K562 (cell line): ENCODE data around the gene LTN1. TPM values are rescaled to one million over a fixed set of nuclear protein-coding genes. Genes with fewer than 3 reads are reported as not detected.

Source experiments
- ATAC-seq: fragments of 200-7000 bp; cut with Tn5 transposase; 3 replicates; pipeline ENCODE4 v1.9.1; 2020; ENCODE audit warnings: moderate library complexity
- BruUV-seq: library from RNA; stranded (reverse); fragments of 400-500 nt; replicated peaks from 2 replicates; lab custom pipeline; 2021; lab: Mats Ljungman, UMichigan
- CTCF ChIA-PET: fragments of 300-600 bp; formaldehyde crosslinking; extraction: SDS; loops from one replicate; lab custom pipeline; 2021; ENCODE audit warnings: low intra/inter-chr PET ratio; lab: Yijun Ruan, JAX
- POLR2A ChIA-PET: fragments of 300-600, 350-650 bp; sonication (Branson Sonifier 250); formaldehyde crosslinking; extraction: SDS; loops from one replicate; lab custom pipeline; 2021; ENCODE audit warnings: antibody characterized with exemption, inconsistent platforms; lab: Yijun Ruan, JAX
- DNase-seq, 4 experiments: peaks; one replicate each; pipeline versions ENCODE4 v3.0.0 to v3.0.0-alpha.2; 2011 to 2018; ENCODE audit warnings: low spot score in 3 of 4, mixed read lengths in 3 of 4; ENCODE audit errors: extremely low read depth in 1 of 4
- FAIRE-seq: peaks from 2 replicates; lab custom pipeline; 2011; peaks lifted over from hg19 to GRCh38; lab: Jason Lieb, UNC
- H2AFZ ChIP-seq: 2 replicates; pipeline ENCODE4 v1.6.0; 2011; ENCODE audit warnings: low read depth, low read length, control low read depth, inconsistent platforms
- H3K27ac ChIP-seq: fragments of 200-600 bp; 3 replicates; pipeline ENCODE4 v1.8.0; 2011; ENCODE audit warnings: low read depth, mild to moderate bottlenecking, control low read depth, inconsistent platforms, low read length, moderate library complexity, mixed read lengths; ENCODE audit errors: extremely low read depth
- H3K27me3 ChIP-seq, 2 experiments: fragments of 300-600 bp in 1 of 2; 2 replicates in 1 of 2; 3 replicates in 1 of 2; pipeline versions ENCODE4 v1.6.0 to v1.8.0; 2011; ENCODE audit warnings: inconsistent platforms in 2 of 2, low read length in 2 of 2, mild to moderate bottlenecking in 1 of 2, mixed read lengths in 1 of 2, moderate library complexity in 1 of 2; ENCODE audit not compliant: control insufficient read depth in 2 of 2, insufficient read depth in 2 of 2
- H3K36me3 ChIP-seq: fragments of 300-600 bp; 3 replicates; pipeline ENCODE4 v1.8.0; 2011; ENCODE audit warnings: mild to moderate bottlenecking, low read length, inconsistent platforms; ENCODE audit not compliant: control insufficient read depth, insufficient read depth
- H3K4me1 ChIP-seq, 2 experiments: fragments of 200-600 bp in 1 of 2; replicated peaks in 1 of 2; 2 replicates in 1 of 2; 3 replicates in 1 of 2; pipeline versions ENCODE4 v1.5.1 to v1.8.0; 2011; ENCODE audit warnings: inconsistent platforms in 2 of 2, low read length in 2 of 2, mild to moderate bottlenecking in 1 of 2, mixed read lengths in 1 of 2, moderate library complexity in 1 of 2; ENCODE audit not compliant: control insufficient read depth in 2 of 2, insufficient read depth in 2 of 2
- H3K4me2 ChIP-seq: 2 replicates; pipeline ENCODE4 v1.6.1; 2011; ENCODE audit warnings: low read length, control low read depth, inconsistent platforms, mixed read lengths; ENCODE audit not compliant: insufficient read depth
- H3K4me3 ChIP-seq: fragments of 200-600 bp; sonication (generic), shearing (Covaris generic); 2 replicates; pipeline ENCODE4 v1.5.1; 2016; ENCODE audit warnings: control low read depth, inconsistent platforms
- H3K79me2 ChIP-seq: fragments of 200-600 bp; 3 replicates; pipeline ENCODE4 v1.8.0; 2011; ENCODE audit warnings: low read length, inconsistent platforms; ENCODE audit not compliant: control insufficient read depth, insufficient read depth
- H3K9ac ChIP-seq, 2 experiments: 2 replicates each; pipeline versions ENCODE4 v1.6.0 to v1.6.1; 2011; ENCODE audit warnings: low read depth in 2 of 2, low read length in 2 of 2, control low read depth in 1 of 2, inconsistent platforms in 1 of 2, mild to moderate bottlenecking in 1 of 2, mixed read lengths in 1 of 2; ENCODE audit not compliant: insufficient read depth in 1 of 2
- H3K9me1 ChIP-seq: one replicate; pipeline ENCODE4 v1.6.0; 2011; ENCODE audit warnings: inconsistent platforms, mild to moderate bottlenecking, low read length, moderate library complexity; ENCODE audit not compliant: control insufficient read depth, insufficient read depth
- H3K9me3 ChIP-seq: replicated peaks from 2 replicates; pipeline ENCODE4 v1.5.1; 2011; ENCODE audit warnings: low read depth, low read length, inconsistent platforms; ENCODE audit not compliant: control insufficient read depth, insufficient read depth
- H4K20me1 ChIP-seq: replicated peaks from 2 replicates; pipeline ENCODE4 v1.6.1; 2011; ENCODE audit warnings: low read length, inconsistent platforms, mixed read lengths; ENCODE audit not compliant: control insufficient read depth, insufficient read depth
- ATF7 ChIP-seq: fragments of 450-650 bp; IDR thresholded peaks from 2 replicates; pipeline ENCODE4 v1.7.1; 2014; ENCODE audit warnings: mild to moderate bottlenecking, moderate library complexity
- BCOR ChIP-seq: fragments of 450-650 bp; IDR thresholded peaks from 2 replicates; pipeline ENCODE4 v1.6.1; 2016
- HDAC3 ChIP-seq: fragments of 450-650 bp; IDR thresholded peaks from 2 replicates; pipeline ENCODE4 v1.6.1; 2018; ENCODE audit warnings: borderline replicate concordance, mild to moderate bottlenecking, moderate library complexity; ENCODE audit not compliant: partially characterized antibody
- KLF16 ChIP-seq: IDR thresholded peaks from 2 replicates; pipeline ENCODE4 v1.6.1; 2016; ENCODE audit warnings: antibody characterized with exemption
- PHF21A ChIP-seq: fragments of 450-650 bp; IDR thresholded peaks from 2 replicates; pipeline ENCODE4 v1.6.1; 2017; ENCODE audit warnings: low read depth, borderline replicate concordance
- RFX7 ChIP-seq: fragments of 250-450 bp; sonication (Bioruptor Pico); IDR thresholded peaks from 2 replicates; pipeline ENCODE4 v1.5.1; 2021; ENCODE audit warnings: mild to moderate bottlenecking
- SIN3B ChIP-seq: fragments of 450-650 bp; IDR thresholded peaks from 2 replicates; pipeline ENCODE4 v1.6.1; 2017; ENCODE audit warnings: low read depth, mild to moderate bottlenecking, moderate library complexity
- ZKSCAN3 ChIP-seq: fragments of 250-450 bp; sonication (Bioruptor Pico); IDR thresholded peaks from 2 replicates; pipeline ENCODE4 v1.4.0; 2020
- ZNF324 ChIP-seq: fragments of 250-450 bp; sonication (Bioruptor Pico); IDR thresholded peaks from 2 replicates; pipeline ENCODE4 v1.4.0; 2020; ENCODE audit warnings: mild to moderate bottlenecking
- WGBS: fragments of 100-300 bp; shearing (Covaris generic); methylation state at CpG from one replicate; pipeline ENCODE4 v1.1.6; 2016; ENCODE audit warnings: low coverage, mixed read lengths; ENCODE audit not compliant: insufficient coverage; ENCODE audit errors: missing lambda C conversion rate; 5-methylcytosine and 5-hydroxymethylcytosine counted together
- in situ Hi-C: fragments of 300-500 bp; cut with MboI; formaldehyde crosslinking; loops from 4 replicates; pipeline ENCODE4 v1.15.0; 2018; ENCODE audit warnings: inconsistent platforms, mixed read lengths
- intact Hi-C: fragments of 100-400 bp; cut with micrococcal nuclease; formaldehyde crosslinking; loops from 2 replicates; pipeline ENCODE4 v1.14.2; 2022
- polyA plus RNA-seq, 8 experiments: library from polyadenylated mRNA; depleted of rRNA in 4 of 8; stranded (reverse) in 5 of 8; unstranded in 3 of 8; fragments of >200 nt; fragmentation: Nextera tagmentation in 2 of 8; fragmentation: Illumina TruSeq in 1 of 8; extraction: Ambion mirVana in 2 of 8; extraction: Trizol in 1 of 8; gene quantifications; 2 replicates each; pipeline versions ENCODE4 v1.2.1 to v1.2.3, GENCODE V29; 2011 to 2014; ENCODE audit warnings: inconsistent platforms in 1 of 8, missing spikeins in 1 of 8
- total RNA-seq, 7 experiments: library from RNA; depleted of rRNA in 6 of 7; stranded (reverse); fragments of >200 nt in 6 of 7; fragmentation: Illumina TruSeq in 2 of 7; extraction: Trizol in 2 of 7; gene quantifications; 2 replicates each; pipeline versions ENCODE4 v1.2.1 to v1.2.3, GENCODE V29; 2011 to 2021; ENCODE audit warnings: low replicate concordance in 1 of 7
- TF ChIP-seq, protein P1 (sequence below): fragments of 450-650 bp; formaldehyde crosslinking; IDR thresholded peaks from 2 replicates; pipeline ENCODE4 v1.4.0; 2020; ENCODE audit warnings: mild to moderate bottlenecking, mixed read lengths
- TF ChIP-seq, protein P2 (sequence below): sonication (generic); formaldehyde crosslinking; IDR thresholded peaks from 2 replicates; pipeline ENCODE4 v1.8.0; 2022; ENCODE audit warnings: mild to moderate bottlenecking, missing genetic modification reagents, borderline replicate concordance
- TF ChIP-seq, protein P3 (sequence below): IDR thresholded peaks from 2 replicates; pipeline ENCODE4 v1.6.1; 2012; ENCODE audit warnings: low read depth, low read length, improper control_type of control experiment, borderline replicate concordance

Gene LTN1
- total and polyA plus RNA-seq, 9 of the 15 experiments (the other 6 are each of a cell fraction or from before 2014, with no cell fraction given), result 15.7 to 49.6 (median 28.7) TPM

DNA sequence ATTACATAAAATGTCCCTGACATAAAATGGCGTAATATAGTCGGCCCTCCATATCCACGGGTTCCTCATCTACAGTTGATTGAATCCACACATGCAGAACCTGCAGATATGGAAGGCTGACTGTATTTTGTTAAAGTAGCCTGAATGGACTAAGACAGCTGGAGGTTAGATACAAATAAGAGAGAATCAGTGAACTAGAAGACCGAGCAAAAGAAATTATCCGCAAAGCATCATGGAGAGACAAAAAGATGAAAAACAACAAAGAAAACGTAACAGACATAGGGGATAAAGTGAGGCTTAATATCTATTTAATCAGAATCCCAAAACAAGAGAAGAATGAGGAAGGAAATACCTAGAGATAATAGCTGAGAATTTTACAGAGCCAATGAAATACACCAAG, 20.3 kb downstream of the LTN1 start:
- no TSS peak for BruUV-seq
- Histone ChIP-seq H3K27me3 (no peaks in the 10 kb centered on the region), H3K36me3 (peaks cover 75% of the 10 kb centered on the region), H3K27ac (no peak overlapping the region), H4K20me1 (no peaks in the 10 kb centered on the region), H3K79me2 (0 out of 3 replicates have a peak, but pooled peaks cover 4% of the 10 kb centered on the region), H3K9me3 (no peaks in the 10 kb centered on the region), H3K9me1 (no peaks in the 10 kb centered on the region), H2AFZ (no peak overlapping the region), H3K9ac (no peak overlapping the region), H3K4me2 (no peak overlapping the region), H3K4me3 (no peak overlapping the region), H3K4me1 (no peaks in the 10 kb centered on the region)
- CTCF ChIA-PET, result no interaction called here
- FAIRE-seq (no peak), DNase-seq (no peak), ATAC-seq (no peak)
- in situ Hi-C loops, result no loop called here
- whole genome bisulfite sequencing, result 93% methylated on average over 6 of the region's 6 CpGs
- POLR2A ChIA-PET, result interaction anchor here (2.1 kb wide), 1 partner anchor 53 kb away, joined by 7 read pairs; the partner anchor contains the start of gene USP16
- TF ChIP-seq ATF7, result no peak
- intact Hi-C loops, result no loop called here

DNA sequence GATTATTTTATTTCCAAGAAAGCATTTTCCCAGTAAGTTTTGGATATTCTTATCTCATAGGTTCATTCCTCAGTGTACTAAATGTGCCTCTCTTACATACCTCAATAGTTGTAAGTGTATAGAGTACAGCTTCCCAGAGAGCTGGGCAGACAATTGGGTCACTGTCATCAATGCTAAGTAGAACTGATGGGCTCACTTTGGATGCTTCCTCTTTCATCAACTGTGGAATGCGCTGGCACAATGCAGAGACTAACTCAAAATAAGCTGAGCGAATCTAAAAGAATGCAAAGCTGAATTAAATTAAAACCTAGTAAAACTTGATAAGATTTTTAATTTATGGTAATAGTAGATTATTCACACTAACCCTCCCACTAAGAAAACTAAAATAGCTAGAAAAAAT, 21.5 kb downstream of the LTN1 start:
- Histone ChIP-seq H3K9me1 (no peaks in the 10 kb centered on the region), H3K79me2 (0 out of 3 replicates have a peak, but pooled peaks cover 4% of the 10 kb centered on the region), H3K4me3 (no peak overlapping the region), H3K36me3 (peaks cover 80% of the 10 kb centered on the region), H3K27me3 (no peaks in the 10 kb centered on the region), H3K4me1 (no peaks in the 10 kb centered on the region), H4K20me1 (no peaks in the 10 kb centered on the region), H3K27ac (no peak overlapping the region), H3K9ac (no peak overlapping the region), H3K9me3 (no peaks in the 10 kb centered on the region), H3K4me2 (no peak overlapping the region), H2AFZ (no peak overlapping the region)
- 98% methylated on average over 2 of the region's 2 CpGs for WGBS
- intact Hi-C loops, result no loop called here
- ChIA-PET POLR2A (interaction anchor here (1.0 to 2.1 kb wide), 4 partner anchors 11 to 54 kb away, joined by 3 to 7 read pairs (median 4); partner anchors contain the start of genes LTN1 and USP16), CTCF (no interaction called here)
- DNase-seq (no peak), FAIRE-seq (no peak), ATAC-seq (no peak)
- in situ Hi-C loops, result no loop called here
- no TSS peak for BruUV-seq
- TF ChIP-seq PHF21A (no peak), KLF16 (no peak), ZNF324 (CRISPR knock-in tag) (no peak), SIN3B (no peak), BCOR (no peak), HDAC3 (no peak), ZKSCAN3 (no peak), RFX7 (CRISPR knock-in tag) (no peak)
- TF ChIP-seq, protein P1, sequence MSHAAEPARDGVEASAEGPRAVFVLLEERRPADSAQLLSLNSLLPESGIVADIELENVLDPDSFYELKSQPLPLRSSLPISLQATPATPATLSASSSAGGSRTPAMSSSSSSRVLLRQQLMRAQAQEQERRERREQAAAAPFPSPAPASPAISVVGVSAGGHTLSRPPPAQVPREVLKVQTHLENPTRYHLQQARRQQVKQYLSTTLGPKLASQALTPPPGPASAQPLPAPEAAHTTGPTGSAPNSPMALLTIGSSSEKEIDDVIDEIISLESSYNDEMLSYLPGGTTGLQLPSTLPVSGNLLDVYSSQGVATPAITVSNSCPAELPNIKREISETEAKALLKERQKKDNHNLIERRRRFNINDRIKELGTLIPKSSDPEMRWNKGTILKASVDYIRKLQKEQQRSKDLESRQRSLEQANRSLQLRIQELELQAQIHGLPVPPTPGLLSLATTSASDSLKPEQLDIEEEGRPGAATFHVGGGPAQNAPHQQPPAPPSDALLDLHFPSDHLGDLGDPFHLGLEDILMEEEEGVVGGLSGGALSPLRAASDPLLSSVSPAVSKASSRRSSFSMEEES (CRISPR knock-in tag), result no peak
- TF ChIP-seq, protein P2, sequence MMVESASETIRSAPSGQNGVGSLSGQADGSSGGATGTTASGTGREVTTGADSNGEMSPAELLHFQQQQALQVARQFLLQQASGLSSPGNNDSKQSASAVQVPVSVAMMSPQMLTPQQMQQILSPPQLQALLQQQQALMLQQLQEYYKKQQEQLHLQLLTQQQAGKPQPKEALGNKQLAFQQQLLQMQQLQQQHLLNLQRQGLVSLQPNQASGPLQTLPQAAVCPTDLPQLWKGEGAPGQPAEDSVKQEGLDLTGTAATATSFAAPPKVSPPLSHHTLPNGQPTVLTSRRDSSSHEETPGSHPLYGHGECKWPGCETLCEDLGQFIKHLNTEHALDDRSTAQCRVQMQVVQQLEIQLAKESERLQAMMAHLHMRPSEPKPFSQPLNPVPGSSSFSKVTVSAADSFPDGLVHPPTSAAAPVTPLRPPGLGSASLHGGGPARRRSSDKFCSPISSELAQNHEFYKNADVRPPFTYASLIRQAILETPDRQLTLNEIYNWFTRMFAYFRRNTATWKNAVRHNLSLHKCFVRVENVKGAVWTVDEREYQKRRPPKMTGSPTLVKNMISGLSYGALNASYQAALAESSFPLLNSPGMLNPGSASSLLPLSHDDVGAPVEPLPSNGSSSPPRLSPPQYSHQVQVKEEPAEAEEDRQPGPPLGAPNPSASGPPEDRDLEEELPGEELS (CRISPR knock-in tag), result no peak
- TF ChIP-seq, protein P3, sequence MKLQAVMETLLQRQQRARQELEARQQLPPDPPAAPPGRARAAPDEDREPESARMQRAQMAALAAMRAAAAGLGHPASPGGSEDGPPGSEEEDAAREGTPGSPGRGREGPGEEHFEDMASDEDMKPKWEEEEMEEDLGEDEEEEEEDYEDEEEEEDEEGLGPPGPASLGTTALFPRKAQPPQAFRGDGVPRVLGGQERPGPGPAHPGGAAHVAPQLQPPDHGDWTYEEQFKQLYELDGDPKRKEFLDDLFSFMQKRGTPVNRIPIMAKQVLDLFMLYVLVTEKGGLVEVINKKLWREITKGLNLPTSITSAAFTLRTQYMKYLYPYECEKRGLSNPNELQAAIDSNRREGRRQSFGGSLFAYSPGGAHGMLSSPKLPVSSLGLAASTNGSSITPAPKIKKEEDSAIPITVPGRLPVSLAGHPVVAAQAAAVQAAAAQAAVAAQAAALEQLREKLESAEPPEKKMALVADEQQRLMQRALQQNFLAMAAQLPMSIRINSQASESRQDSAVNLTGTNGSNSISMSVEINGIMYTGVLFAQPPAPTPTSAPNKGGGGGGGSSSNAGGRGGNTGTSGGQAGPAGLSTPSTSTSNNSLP, result no peak
